Uterus (tissue), 2 donors: ENCODE results near the gene TULP1.

Experiments
- POLR2A ChIP-seq, 2 donors: fragments of 450-650 bp; IDR thresholded peaks; one replicate each; pipeline ENCODE4 v1.6.1; 2016; ENCODE audit warnings: antibody characterized with exemption in 2 of 2, mild to moderate bottlenecking in 1 of 2, moderate library complexity in 1 of 2
- TF ChIP-seq, protein P1 (sequence below), 4 experiments: fragments of 200-600 bp in 2 of 4; fragments of 450-650 bp in 2 of 4; sonication (generic) in 2 of 4; IDR thresholded peaks; one replicate each; pipeline ENCODE4 v1.5.1; 2016 to 2019; ENCODE audit warnings: antibody characterized with exemption in 4 of 4, mild to moderate bottlenecking in 2 of 4, moderate library complexity in 1 of 4

DNA sequence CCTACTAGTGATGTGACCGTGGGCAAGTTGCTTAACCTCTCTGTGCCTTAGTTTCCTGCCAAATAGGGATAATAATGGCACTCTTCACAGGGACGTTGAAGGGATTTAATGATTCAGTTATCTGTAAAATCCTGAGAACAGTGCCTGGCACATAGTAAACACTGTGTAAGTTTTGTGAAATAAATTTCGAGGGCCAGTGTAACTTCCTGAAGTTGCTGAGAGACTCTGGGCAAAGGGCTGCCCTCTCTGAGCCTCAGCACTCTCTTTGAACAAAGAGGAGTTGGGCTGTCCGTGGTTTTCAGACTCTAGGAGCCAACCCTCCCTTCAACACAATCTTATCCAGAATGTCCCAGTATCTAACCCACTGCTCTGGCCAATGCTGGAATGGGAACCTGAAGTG, 13.3 kb downstream of the TULP1 start:
- TF ChIP-seq POLR2A (IDR thresholded peaks at IDR 0.05), result no peak
- TF ChIP-seq, protein P1, sequence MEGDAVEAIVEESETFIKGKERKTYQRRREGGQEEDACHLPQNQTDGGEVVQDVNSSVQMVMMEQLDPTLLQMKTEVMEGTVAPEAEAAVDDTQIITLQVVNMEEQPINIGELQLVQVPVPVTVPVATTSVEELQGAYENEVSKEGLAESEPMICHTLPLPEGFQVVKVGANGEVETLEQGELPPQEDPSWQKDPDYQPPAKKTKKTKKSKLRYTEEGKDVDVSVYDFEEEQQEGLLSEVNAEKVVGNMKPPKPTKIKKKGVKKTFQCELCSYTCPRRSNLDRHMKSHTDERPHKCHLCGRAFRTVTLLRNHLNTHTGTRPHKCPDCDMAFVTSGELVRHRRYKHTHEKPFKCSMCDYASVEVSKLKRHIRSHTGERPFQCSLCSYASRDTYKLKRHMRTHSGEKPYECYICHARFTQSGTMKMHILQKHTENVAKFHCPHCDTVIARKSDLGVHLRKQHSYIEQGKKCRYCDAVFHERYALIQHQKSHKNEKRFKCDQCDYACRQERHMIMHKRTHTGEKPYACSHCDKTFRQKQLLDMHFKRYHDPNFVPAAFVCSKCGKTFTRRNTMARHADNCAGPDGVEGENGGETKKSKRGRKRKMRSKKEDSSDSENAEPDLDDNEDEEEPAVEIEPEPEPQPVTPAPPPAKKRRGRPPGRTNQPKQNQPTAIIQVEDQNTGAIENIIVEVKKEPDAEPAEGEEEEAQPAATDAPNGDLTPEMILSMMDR (IDR thresholded peaks at IDR 0.05), result no peak
